Uterus (tissue), 4 donors: ENCODE results near the gene HEMK1. TPM values are rescaled to one million over a fixed set of nuclear protein-coding genes. Genes with fewer than 3 reads are reported as not detected.
A peak's percentile ranks its signal among the peaks of the same experiment; 100 is the strongest.

Experiments
- DNase-seq, 2 donors: peaks; one replicate each; pipeline ENCODE4 v3.0.0-alpha.2; 2019 to 2020
- H3K27ac ChIP-seq, 2 donors: fragments of 200-600 bp; sonication (generic); 1 replicate in 1 of 2; 2 replicates in 1 of 2; pipeline ENCODE4 v1.5.1; 2016 to 2018
- H3K27me3 ChIP-seq, 2 donors: fragments of 200-600 bp; sonication (generic); one replicate each; pipeline ENCODE4 v1.5.1; 2018 to 2019; ENCODE audit warnings: control low read depth in 1 of 2
- H3K36me3 ChIP-seq, 2 donors: fragments of 200-600 bp; sonication (generic); one replicate each; pipeline ENCODE4 v1.5.1; 2019; ENCODE audit warnings: control low read depth in 1 of 2
- H3K4me1 ChIP-seq, 2 donors: fragments of 200-600 bp; sonication (generic); one replicate each; pipeline ENCODE4 v1.5.1; 2018 to 2019; ENCODE audit warnings: control low read depth in 1 of 2
- H3K4me3 ChIP-seq, 2 donors: fragments of 200-600 bp; sonication (generic); 1 replicate in 1 of 2; 2 replicates in 1 of 2; pipeline ENCODE4 v1.5.1; 2018 to 2019; ENCODE audit warnings: mild to moderate bottlenecking in 1 of 2
- H3K9me3 ChIP-seq, 2 donors: fragments of 200-600 bp; sonication (generic); one replicate each; pipeline ENCODE4 v1.5.1; 2019; ENCODE audit warnings: control low read depth in 1 of 2
- POLR2A ChIP-seq, 2 donors: fragments of 450-650 bp; IDR thresholded peaks; one replicate each; pipeline ENCODE4 v1.6.1; 2016; ENCODE audit warnings: antibody characterized with exemption in 2 of 2, mild to moderate bottlenecking in 1 of 2, moderate library complexity in 1 of 2
- intact Hi-C: fragments of 100-400 bp; cut with DNase I; formaldehyde crosslinking; loops from one replicate; pipeline ENCODE4 v1.15.1; 2023; ENCODE audit warnings: low total_unique reads
- total RNA-seq, 4 donors: library from RNA; depleted of rRNA in 3 of 4; stranded (reverse); fragments of >200 nt in 3 of 4; gene quantifications; one replicate each; pipeline versions ENCODE4 v1.1.0 to v1.2.4, GENCODE V29; 2014 to 2023
- TF ChIP-seq, protein P1 (sequence below), 4 experiments: fragments of 200-600 bp in 2 of 4; fragments of 450-650 bp in 2 of 4; sonication (generic) in 2 of 4; IDR thresholded peaks; one replicate each; pipeline ENCODE4 v1.5.1; 2016 to 2019; ENCODE audit warnings: antibody characterized with exemption in 4 of 4, mild to moderate bottlenecking in 2 of 4, moderate library complexity in 1 of 4
- donor health status: DM: yes; HTN: yes; CAD: no.

Gene HEMK1
- total RNA-seq, 4 donors from 2014 or later: 0.77 to 26.5 (median 11.4) TPM

- DNase-seq: no peak
- H3K9me3 ChIP-seq: no peaks in the 10 kb centered on the region
- TF ChIP-seq, protein P1, sequence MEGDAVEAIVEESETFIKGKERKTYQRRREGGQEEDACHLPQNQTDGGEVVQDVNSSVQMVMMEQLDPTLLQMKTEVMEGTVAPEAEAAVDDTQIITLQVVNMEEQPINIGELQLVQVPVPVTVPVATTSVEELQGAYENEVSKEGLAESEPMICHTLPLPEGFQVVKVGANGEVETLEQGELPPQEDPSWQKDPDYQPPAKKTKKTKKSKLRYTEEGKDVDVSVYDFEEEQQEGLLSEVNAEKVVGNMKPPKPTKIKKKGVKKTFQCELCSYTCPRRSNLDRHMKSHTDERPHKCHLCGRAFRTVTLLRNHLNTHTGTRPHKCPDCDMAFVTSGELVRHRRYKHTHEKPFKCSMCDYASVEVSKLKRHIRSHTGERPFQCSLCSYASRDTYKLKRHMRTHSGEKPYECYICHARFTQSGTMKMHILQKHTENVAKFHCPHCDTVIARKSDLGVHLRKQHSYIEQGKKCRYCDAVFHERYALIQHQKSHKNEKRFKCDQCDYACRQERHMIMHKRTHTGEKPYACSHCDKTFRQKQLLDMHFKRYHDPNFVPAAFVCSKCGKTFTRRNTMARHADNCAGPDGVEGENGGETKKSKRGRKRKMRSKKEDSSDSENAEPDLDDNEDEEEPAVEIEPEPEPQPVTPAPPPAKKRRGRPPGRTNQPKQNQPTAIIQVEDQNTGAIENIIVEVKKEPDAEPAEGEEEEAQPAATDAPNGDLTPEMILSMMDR (IDR thresholded peaks at IDR 0.05): no peak
- TF ChIP-seq POLR2A (IDR thresholded peaks at IDR 0.05): no peak
- peaks cover 0 to 9% of the 10 kb centered on the region in 2 donors for H3K4me1 ChIP-seq
- no peaks in the 10 kb centered on the region for H3K27me3 ChIP-seq
- H3K4me3 ChIP-seq: no peak overlapping the region
- H3K36me3 ChIP-seq: no peaks in the 10 kb centered on the region
- H3K27ac ChIP-seq: no peak overlapping the region
- intact Hi-C loops: loop anchor here (2.0 kb wide), 1 partner anchor 41 kb away; no protein-coding TSS in a partner anchor
Measured at GRCh38 chr3:50573566-50574443, 4.5 kb downstream of the HEMK1 start.

DNA sequence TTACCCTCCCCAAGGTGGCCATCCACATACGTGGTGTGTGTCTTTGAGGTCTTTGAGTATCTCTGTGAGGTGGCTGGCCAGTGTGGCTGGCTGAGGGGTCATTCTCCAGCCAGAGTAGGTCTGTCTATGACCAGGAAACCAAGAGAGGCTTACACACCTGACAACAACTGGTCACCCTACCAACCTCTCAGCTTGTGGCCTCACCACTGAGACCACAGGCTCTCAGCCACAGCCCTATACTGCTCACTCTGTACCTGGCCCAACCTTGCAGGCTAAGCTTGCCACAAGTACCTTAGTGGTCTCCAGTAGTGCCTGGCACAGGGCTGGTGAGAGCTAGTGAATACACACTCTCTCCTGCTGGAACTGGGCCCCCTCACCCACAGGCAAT lies 5.1 kb downstream of the HEMK1 start:
- H3K36me3 ChIP-seq: no peaks in the 10 kb centered on the region
- no peak for DNase-seq
- no peaks in the 10 kb centered on the region for H3K9me3 ChIP-seq
- no peak overlapping the region for H3K4me3 ChIP-seq
- TF ChIP-seq POLR2A (IDR thresholded peaks at IDR 0.05): no peak
- TF ChIP-seq, protein P1 (IDR thresholded peaks at IDR 0.05): no peak
- no peaks in the 10 kb centered on the region for H3K27me3 ChIP-seq
- peaks cover 0 to 9% of the 10 kb centered on the region in 2 donors for H3K4me1 ChIP-seq
- no peak overlapping the region for H3K27ac ChIP-seq
- intact Hi-C loops: no loop called here

DNA sequence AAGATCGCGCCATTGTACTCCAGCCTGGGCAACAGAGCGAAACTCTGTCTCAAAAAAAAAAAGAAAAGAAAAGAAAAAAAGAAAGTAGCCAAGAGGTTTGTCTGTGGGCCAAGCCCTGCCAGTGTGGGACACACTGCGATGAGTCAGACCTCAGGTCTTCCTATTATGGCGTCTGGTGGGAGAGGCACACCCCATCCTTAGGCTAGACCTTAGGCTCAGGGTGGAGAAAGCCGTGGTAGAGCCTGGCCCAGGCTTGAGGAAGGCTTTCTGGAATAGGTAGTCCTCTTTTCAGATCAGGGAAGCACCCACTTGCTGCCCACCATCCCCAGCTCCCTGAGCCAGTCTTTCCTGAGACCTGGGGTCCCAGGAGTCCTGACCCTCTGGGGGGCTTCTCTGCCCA lies 6.0 kb downstream of the HEMK1 start:
- Histone ChIP-seq H3K4me1 (peaks cover 0 to 1% of the 10 kb centered on the region in 2 donors), H3K36me3 (no peaks in the 10 kb centered on the region), H3K27ac (no peak overlapping the region), H3K4me3 (no peak overlapping the region), H3K9me3 (no peaks in the 10 kb centered on the region), H3K27me3 (no peaks in the 10 kb centered on the region)
- DNase-seq: no peak
- intact Hi-C loops: no loop called here
- TF ChIP-seq, protein P1 (IDR thresholded peaks at IDR 0.05): no peak
- no peak for TF ChIP-seq POLR2A (IDR thresholded peaks at IDR 0.05)

DNA sequence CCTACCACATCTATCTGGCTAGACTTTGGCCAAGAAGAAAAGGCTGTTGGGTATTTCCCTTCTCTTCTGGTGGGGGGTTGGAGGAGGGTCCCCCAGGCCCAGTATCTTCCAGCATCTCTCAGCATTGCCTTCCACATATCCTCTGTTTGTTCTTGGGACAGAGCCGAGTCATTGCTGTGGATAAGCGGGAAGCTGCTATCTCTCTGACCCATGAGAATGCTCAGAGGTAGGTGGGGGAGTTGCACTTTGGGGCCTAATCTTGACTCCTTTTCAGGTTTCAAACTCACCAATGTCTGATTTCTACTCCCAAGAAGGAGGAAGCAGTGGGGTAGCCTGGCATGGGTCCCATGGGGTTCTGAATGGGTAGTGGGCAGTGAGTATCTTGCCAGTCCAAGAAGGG lies 8.0 kb downstream of the HEMK1 start:
- H3K27ac ChIP-seq: no peak overlapping the region
- H3K9me3 ChIP-seq: no peaks in the 10 kb centered on the region
- TF ChIP-seq, protein P1 (IDR thresholded peaks at IDR 0.05): no peak
- TF ChIP-seq POLR2A (IDR thresholded peaks at IDR 0.05): no peak
- H3K27me3 ChIP-seq: no peaks in the 10 kb centered on the region
- H3K4me3 ChIP-seq: no peak overlapping the region
- H3K4me1 ChIP-seq: no peaks in the 10 kb centered on the region
- no peaks in the 10 kb centered on the region for H3K36me3 ChIP-seq
- no peak for DNase-seq
- intact Hi-C loops: no loop called here

- no peaks in the 10 kb centered on the region for H3K9me3 ChIP-seq
- no peaks in the 10 kb centered on the region for H3K27me3 ChIP-seq
- intact Hi-C loops: no loop called here
- H3K36me3 ChIP-seq: no peaks in the 10 kb centered on the region
- DNase-seq: no peak
- no peak overlapping the region for H3K27ac ChIP-seq
- no peaks in the 10 kb centered on the region for H3K4me1 ChIP-seq
- no peak overlapping the region for H3K4me3 ChIP-seq
- TF ChIP-seq, protein P1 (IDR thresholded peaks at IDR 0.05): peak in 1 of 4 experiments; percentile 8
- no peak for TF ChIP-seq POLR2A (IDR thresholded peaks at IDR 0.05)
Measured at GRCh38 chr3:50580683-50581458, 11.5 kb downstream of the HEMK1 start.
